ENCODE measurements around the gene WIPI1.

The WIPI1 gene

DNA sequence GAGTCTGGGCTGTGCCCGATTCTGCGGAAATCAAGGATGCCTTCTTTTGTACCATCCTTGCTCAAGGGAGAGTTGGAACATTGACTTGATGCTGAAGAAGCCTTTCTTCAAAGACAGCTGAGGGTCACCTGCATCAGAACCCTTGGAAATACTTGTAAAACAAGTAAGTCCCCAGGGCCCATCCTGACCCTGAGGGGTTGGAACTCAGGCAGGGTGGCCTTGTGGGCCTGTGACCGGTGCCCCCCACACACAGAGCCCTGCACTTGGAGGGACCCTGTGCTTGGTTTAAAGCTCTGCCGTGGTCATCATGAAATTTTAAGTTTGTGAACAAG is 56.9 kb downstream of the WIPI1 start:
- Histone ChIP-seq H3K27ac (ENCODE audit: low read length) (no peak overlapping the region), H3K36me3 (ENCODE audit: insufficient read depth, low read depth, low read length) (no peaks in the 10 kb centered on the region), H3K27me3 (ENCODE audit: insufficient read depth, low read length) (no peaks in the 10 kb centered on the region), H3K9me3 (ENCODE audit: insufficient read depth, low read depth, low read length) (peaks cover 8% of the 10 kb centered on the region; the same call in 1 of the 2 replicates), H3K4me3 (ENCODE audit: low read length) (no peak overlapping the region), H3K4me1 (ENCODE audit: insufficient read depth, low read length) (no peaks in the 10 kb centered on the region), H3K9ac (ENCODE audit: low read depth, low read length) (no peak overlapping the region)

GRCh38 chr17:68399638-68400403 is 57.5 kb downstream of the WIPI1 start:
- Histone ChIP-seq H3K9me3 (ENCODE audit: insufficient read depth, low read depth, low read length) (peaks cover 3% of the 10 kb centered on the region; the same call in 1 of the 2 replicates), H3K27ac (ENCODE audit: low read length) (no peak overlapping the region), H3K36me3 (ENCODE audit: insufficient read depth, low read depth, low read length) (no peaks in the 10 kb centered on the region), H3K4me3 (ENCODE audit: low read length) (no peak overlapping the region), H3K27me3 (ENCODE audit: insufficient read depth, low read length) (no peaks in the 10 kb centered on the region), H3K4me1 (ENCODE audit: insufficient read depth, low read length) (no peaks in the 10 kb centered on the region), H3K9ac (ENCODE audit: low read depth, low read length) (no peak overlapping the region)

- no peaks in the 10 kb centered on the region for H3K9me3 ChIP-seq (ENCODE audit: insufficient read depth, low read depth, low read length)
- no peaks in the 10 kb centered on the region for H3K4me1 ChIP-seq (ENCODE audit: insufficient read depth, low read length)
- H3K27ac ChIP-seq (ENCODE audit: low read length), result no peak overlapping the region
- no peaks in the 10 kb centered on the region for H3K27me3 ChIP-seq (ENCODE audit: insufficient read depth, low read length)
- no peak overlapping the region for H3K9ac ChIP-seq (ENCODE audit: low read depth, low read length)
- H3K4me3 ChIP-seq (ENCODE audit: low read length), result no peak overlapping the region
- H3K36me3 ChIP-seq (ENCODE audit: insufficient read depth, low read depth, low read length), result no peaks in the 10 kb centered on the region
Measured at GRCh38 chr17:68398691-68399637, 58.3 kb downstream of the WIPI1 start.

- no peaks in the 10 kb centered on the region for H3K36me3 ChIP-seq (ENCODE audit: insufficient read depth, low read depth, low read length)
- H3K9ac ChIP-seq (ENCODE audit: low read depth, low read length), result no peak overlapping the region
- no peaks in the 10 kb centered on the region for H3K27me3 ChIP-seq (ENCODE audit: insufficient read depth, low read length)
- no peak overlapping the region for H3K4me3 ChIP-seq (ENCODE audit: low read length)
- H3K27ac ChIP-seq (ENCODE audit: low read length), result no peak overlapping the region
- H3K9me3 ChIP-seq (ENCODE audit: insufficient read depth, low read depth, low read length), result no peaks in the 10 kb centered on the region
- H3K4me1 ChIP-seq (ENCODE audit: insufficient read depth, low read length), result no peaks in the 10 kb centered on the region
Measured at GRCh38 chr17:68397108-68397536, 60.2 kb downstream of the WIPI1 start.

DNA sequence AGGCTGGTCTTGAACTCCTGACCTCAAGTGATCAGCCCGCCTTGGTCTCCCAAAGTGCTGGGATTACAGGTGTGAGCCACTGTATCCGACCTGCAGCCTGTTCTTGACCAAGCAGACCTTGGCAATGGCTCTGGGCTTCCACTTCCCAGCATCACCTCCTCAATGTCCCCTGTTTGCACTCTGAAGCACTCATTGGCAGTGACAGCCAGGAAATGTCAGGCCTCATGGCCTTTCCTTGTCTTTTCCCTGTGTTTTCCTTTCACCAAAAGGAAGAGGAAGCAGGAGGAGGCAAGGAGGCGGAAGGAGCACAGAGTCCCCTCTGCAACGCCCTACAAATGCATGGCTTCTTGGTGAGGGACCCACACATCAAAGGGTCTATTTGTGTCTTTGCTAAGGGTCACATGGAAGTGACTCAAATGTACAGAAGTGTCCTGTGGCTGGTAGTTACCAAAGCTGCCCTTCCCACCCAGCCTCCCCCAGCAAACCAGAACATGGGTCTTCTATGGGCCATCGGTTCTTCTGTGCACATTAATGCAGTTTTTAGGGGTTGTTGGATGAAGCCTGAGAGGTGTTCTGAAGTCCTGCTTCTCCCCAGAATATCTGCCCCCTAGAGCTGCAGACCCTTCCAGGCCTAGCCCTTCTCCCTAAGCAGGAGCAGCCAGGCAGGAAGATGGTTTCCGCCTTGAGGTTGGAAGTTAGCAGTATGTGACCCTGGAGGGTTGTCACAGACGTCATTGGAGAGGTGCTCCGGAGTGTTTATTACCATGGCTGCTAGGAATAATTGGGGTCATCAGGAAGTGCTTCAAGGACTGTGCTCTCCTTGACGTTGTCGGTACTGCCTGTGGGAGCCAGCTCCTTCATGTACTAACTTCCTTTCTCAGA is 60.8 kb downstream of the WIPI1 start:
- H3K9me3 ChIP-seq (ENCODE audit: insufficient read depth, low read depth, low read length), result no peaks in the 10 kb centered on the region
- H3K27me3 ChIP-seq (ENCODE audit: insufficient read depth, low read length), result no peaks in the 10 kb centered on the region
- H3K9ac ChIP-seq (ENCODE audit: low read depth, low read length), result no peak overlapping the region
- no peaks in the 10 kb centered on the region for H3K4me1 ChIP-seq (ENCODE audit: insufficient read depth, low read length)
- H3K27ac ChIP-seq (ENCODE audit: low read length), result no peak overlapping the region
- no peaks in the 10 kb centered on the region for H3K36me3 ChIP-seq (ENCODE audit: insufficient read depth, low read depth, low read length)
- no peak overlapping the region for H3K4me3 ChIP-seq (ENCODE audit: low read length)

- no peaks in the 10 kb centered on the region for H3K9me3 ChIP-seq (ENCODE audit: insufficient read depth, low read depth, low read length)
- no peak overlapping the region for H3K27ac ChIP-seq (ENCODE audit: low read length)
- no peak overlapping the region for H3K9ac ChIP-seq (ENCODE audit: low read depth, low read length)
- H3K4me3 ChIP-seq (ENCODE audit: low read length), result no peak overlapping the region
- no peaks in the 10 kb centered on the region for H3K36me3 ChIP-seq (ENCODE audit: insufficient read depth, low read depth, low read length)
- no peaks in the 10 kb centered on the region for H3K4me1 ChIP-seq (ENCODE audit: insufficient read depth, low read length)
- H3K27me3 ChIP-seq (ENCODE audit: insufficient read depth, low read length), result no peaks in the 10 kb centered on the region
Measured at GRCh38 chr17:68394608-68395331, 62.5 kb downstream of the WIPI1 start.

- no peaks in the 10 kb centered on the region for H3K36me3 ChIP-seq (ENCODE audit: insufficient read depth, low read depth, low read length)
- H3K4me3 ChIP-seq (ENCODE audit: low read length), result no peak overlapping the region
- no peaks in the 10 kb centered on the region for H3K27me3 ChIP-seq (ENCODE audit: insufficient read depth, low read length)
- H3K9ac ChIP-seq (ENCODE audit: low read depth, low read length), result no peak overlapping the region; the same call in 1 of the 2 replicates
- no peaks in the 10 kb centered on the region for H3K4me1 ChIP-seq (ENCODE audit: insufficient read depth, low read length)
- H3K27ac ChIP-seq (ENCODE audit: low read length), result no peak overlapping the region
- H3K9me3 ChIP-seq (ENCODE audit: insufficient read depth, low read depth, low read length), result no peaks in the 10 kb centered on the region
Measured at GRCh38 chr17:68391561-68392268, 65.6 kb downstream of the WIPI1 start.

DNA sequence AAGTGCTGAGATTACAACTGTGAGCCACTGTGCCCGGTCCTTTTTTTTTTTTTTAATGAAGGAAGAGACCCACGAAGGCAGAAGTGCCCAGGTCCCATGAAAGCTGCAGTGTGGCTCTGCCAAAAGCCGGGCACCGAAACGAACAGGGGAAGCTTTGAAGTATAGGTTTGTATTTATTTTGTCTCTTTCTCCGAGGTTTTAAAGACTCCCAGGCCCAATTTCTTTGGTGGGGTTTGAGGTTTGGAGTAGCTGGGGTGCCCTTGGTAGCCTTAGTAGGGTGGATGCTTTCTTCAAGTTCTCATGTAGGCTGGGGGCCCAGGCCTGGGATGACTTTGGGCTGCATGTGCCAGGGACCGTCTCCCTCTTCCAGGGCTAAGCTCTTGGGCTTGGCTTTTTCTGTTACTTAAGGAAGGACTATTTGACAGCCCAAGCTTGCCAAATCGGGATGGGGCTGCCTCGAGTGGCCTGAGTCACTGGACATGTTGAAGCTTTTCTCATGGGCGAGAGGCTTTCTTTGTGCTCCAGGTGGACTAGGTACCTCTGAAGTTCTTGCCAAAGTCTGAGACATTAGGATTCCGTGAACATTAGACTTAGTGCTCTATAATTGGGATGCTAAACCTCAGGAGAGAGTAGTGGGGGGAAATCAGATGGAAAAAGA is 66.3 kb downstream of the WIPI1 start:
- Histone ChIP-seq H3K9ac (ENCODE audit: low read depth, low read length) (no peak overlapping the region; the same call in 1 of the 2 replicates), H3K4me1 (ENCODE audit: insufficient read depth, low read length) (no peaks in the 10 kb centered on the region), H3K9me3 (ENCODE audit: insufficient read depth, low read depth, low read length) (no peaks in the 10 kb centered on the region), H3K27me3 (ENCODE audit: insufficient read depth, low read length) (no peaks in the 10 kb centered on the region), H3K27ac (ENCODE audit: low read length) (no peak overlapping the region), H3K36me3 (ENCODE audit: insufficient read depth, low read depth, low read length) (no peaks in the 10 kb centered on the region), H3K4me3 (ENCODE audit: low read length) (no peak overlapping the region)

GRCh38 chr17:68389041-68389440 is 68.3 kb downstream of the WIPI1 start:
- H3K36me3 ChIP-seq (ENCODE audit: insufficient read depth, low read depth, low read length), result no peaks in the 10 kb centered on the region
- H3K27ac ChIP-seq (ENCODE audit: low read length), result no peak overlapping the region
- no peak overlapping the region for H3K4me3 ChIP-seq (ENCODE audit: low read length)
- H3K9ac ChIP-seq (ENCODE audit: low read depth, low read length), result no peak overlapping the region
- H3K27me3 ChIP-seq (ENCODE audit: insufficient read depth, low read length), result no peaks in the 10 kb centered on the region
- no peaks in the 10 kb centered on the region for H3K4me1 ChIP-seq (ENCODE audit: insufficient read depth, low read length)
- no peaks in the 10 kb centered on the region for H3K9me3 ChIP-seq (ENCODE audit: insufficient read depth, low read depth, low read length)

GRCh38 chr17:68387435-68388218 is 69.7 kb downstream of the WIPI1 start:
- H3K4me1 ChIP-seq (ENCODE audit: insufficient read depth, low read length), result no peaks in the 10 kb centered on the region
- no peak overlapping the region for H3K4me3 ChIP-seq (ENCODE audit: low read length)
- H3K9me3 ChIP-seq (ENCODE audit: insufficient read depth, low read depth, low read length), result no peaks in the 10 kb centered on the region
- no peaks in the 10 kb centered on the region for H3K27me3 ChIP-seq (ENCODE audit: insufficient read depth, low read length)
- H3K36me3 ChIP-seq (ENCODE audit: insufficient read depth, low read depth, low read length), result no peaks in the 10 kb centered on the region
- H3K27ac ChIP-seq (ENCODE audit: low read length), result no peak overlapping the region
- H3K9ac ChIP-seq (ENCODE audit: low read depth, low read length), result no peak overlapping the region

Measured in iPS-20b (cell line).